H1 (cell line): ENCODE data around the gene SYDE2.

Source experiments
- CREB1 ChIP-seq: IDR thresholded peaks from 2 replicates; pipeline ENCODE4 v1.6.1; 2012; ENCODE audit warnings: inconsistent platforms
- CTCF ChIP-seq, 3 experiments: IDR thresholded peaks; 1 replicate in 2 of 3; 2 replicates in 1 of 3; pipeline versions ENCODE4 v1.5.1 to v1.6.1; 2011; ENCODE audit warnings: low read length in 3 of 3, mild to moderate bottlenecking in 3 of 3, inconsistent platforms in 2 of 3, low read depth in 1 of 3, moderate library complexity in 1 of 3; ENCODE audit not compliant: insufficient read depth in 1 of 3; ENCODE audit errors: control extremely low read depth in 1 of 3
- EGR1 ChIP-seq: IDR thresholded peaks from 2 replicates; pipeline ENCODE4 v1.6.1; 2011; ENCODE audit warnings: low read depth, low read length, borderline replicate concordance
- EP300 ChIP-seq, 2 experiments: IDR thresholded peaks; 1 replicate in 1 of 2; 2 replicates in 1 of 2; pipeline ENCODE4 v1.6.1; 2011 to 2012; ENCODE audit warnings: low read depth in 2 of 2, low read length in 2 of 2, mild to moderate bottlenecking in 2 of 2, borderline replicate concordance in 1 of 2, inconsistent platforms in 1 of 2, moderate library complexity in 1 of 2
- EZH2 ChIP-seq: fragments of 200-600 bp; sonication (generic); IDR thresholded peaks from 2 replicates; pipeline ENCODE4 v1.7.1; 2012; ENCODE audit warnings: low read depth, mild to moderate bottlenecking, moderate library complexity, low read length, inconsistent platforms; ENCODE audit not compliant: severe bottlenecking
- GTF2F1 ChIP-seq: IDR thresholded peaks from 2 replicates; pipeline ENCODE4 v1.6.1; 2012; ENCODE audit warnings: low read depth, low read length, improper control_type of control experiment, borderline replicate concordance
- JUND ChIP-seq: IDR thresholded peaks from 2 replicates; pipeline ENCODE4 v1.6.1; 2011; ENCODE audit warnings: mild to moderate bottlenecking, improper control_type of control experiment, low read length
- MAFK ChIP-seq: IDR thresholded peaks from 2 replicates; pipeline ENCODE4 v1.6.1; 2012; ENCODE audit warnings: low read depth, mild to moderate bottlenecking, improper control_type of control experiment, low read length
- NRF1 ChIP-seq: IDR thresholded peaks from 2 replicates; pipeline ENCODE4 v1.6.1; 2011; ENCODE audit warnings: mild to moderate bottlenecking, low read depth, low read length, improper control_type of control experiment
- POLR2A ChIP-seq, 2 experiments: IDR thresholded peaks; 1 replicate in 1 of 2; 2 replicates in 1 of 2; pipeline ENCODE4 v1.6.1; 2011; ENCODE audit warnings: low read depth in 2 of 2, low read length in 2 of 2, mild to moderate bottlenecking in 2 of 2; ENCODE audit errors: control extremely low read depth in 1 of 2
- RNF2 ChIP-seq: fragments of 200-900, 300-1000 bp; sonication (generic); IDR thresholded peaks from 2 replicates; pipeline ENCODE4 v1.7.1; 2016; ENCODE audit warnings: borderline replicate concordance, low read depth, mild to moderate bottlenecking, antibody characterized with exemption, low read length; ENCODE audit not compliant: poor library complexity, severe bottlenecking; ENCODE audit errors: missing control alignments
- TAF7 ChIP-seq: optimal IDR thresholded peaks from 2 replicates; pipeline ENCODE3; 2011; ENCODE audit warnings: low read depth, mild to moderate bottlenecking, inconsistent platforms, low read length, moderate library complexity, borderline replicate concordance
- USF2 ChIP-seq: IDR thresholded peaks from 2 replicates; pipeline ENCODE4 v1.6.1; 2011; ENCODE audit warnings: low read length, improper control_type of control experiment
- ZNF274 ChIP-seq: IDR thresholded peaks from 2 replicates; pipeline ENCODE4 v1.7.0; 2012; ENCODE audit warnings: low read length, borderline replicate concordance; ENCODE audit errors: extremely low read depth

GRCh38 chr1:85180869-85181268 is 19.9 kb downstream of the SYDE2 start:
- TF ChIP-seq EGR1 (no peak), POLR2A (IDR thresholded peaks at IDR 0.05; ENCODE audit: control extremely low read depth in 1 of 2, low read depth in 2 of 2, low read length in 2 of 2) (no peak), CTCF (IDR thresholded peaks at IDR 0.05; ENCODE audit: control extremely low read depth in 1 of 3, insufficient read depth in 1 of 3, low read depth in 1 of 3, low read length in 3 of 3) (no peak), ZNF274 (no peak), MAFK (no peak), NRF1 (no peak), GTF2F1 (no peak), JUND (no peak), CREB1 (no peak), EZH2 (no peak), TAF7 (no peak), USF2 (no peak), RNF2 (no peak), EP300 (IDR thresholded peaks at IDR 0.05; ENCODE audit: borderline replicate concordance in 1 of 2, low read depth in 2 of 2, low read length in 2 of 2) (no peak)
